ENCODE measurements around the gene DAP3. TPM values are rescaled to one million over a fixed set of nuclear protein-coding genes. Genes with fewer than 3 reads are reported as not detected.
"Not testable (repeated sequence)": the region's sequence is repeated elsewhere in the genome, so short reads cannot be mapped to it uniquely, and the experiment has no call there.

DAP3 gene
- total RNA-seq, 1 donor from 2014 or later: 88.3 TPM

- H3K36me3 Mint-ChIP-seq (ENCODE audit: unreplicated experiment): peaks cover 30% of the 10 kb centered on the region
- no peak overlapping the region for H3K4me3 Mint-ChIP-seq (ENCODE audit: unreplicated experiment)
Observed at GRCh38 chr1:155696524-155696923, 7.6 kb downstream of the DAP3 start.

GRCh38 chr1:155697046-155697445 lies 8.2 kb downstream of the DAP3 start:
- Mint-ChIP-seq H3K36me3 (ENCODE audit: unreplicated experiment) (peaks cover 30% of the 10 kb centered on the region), H3K4me3 (ENCODE audit: unreplicated experiment) (no peak overlapping the region), H3K9me3 (ENCODE audit: unreplicated experiment) (peaks cover 4% of the 10 kb centered on the region), H3K27ac (ENCODE audit: unreplicated experiment) (no peak overlapping the region), H3K27me3 (ENCODE audit: unreplicated experiment) (peaks cover 2% of the 10 kb centered on the region), H3K4me1 (ENCODE audit: low read depth, unreplicated experiment) (peaks cover 2% of the 10 kb centered on the region)
- DNase-seq: no peak
- no peak for TF ChIP-seq CTCF (IDR thresholded peaks at IDR 0.05; ENCODE audit: partially characterized antibody, unreplicated experiment)

More at GRCh38 chr1:155696524-155696923, 7.6 kb downstream of the DAP3 start:
- Mint-ChIP-seq H3K27me3 (ENCODE audit: unreplicated experiment) (peaks cover 2% of the 10 kb centered on the region), H3K27ac (ENCODE audit: unreplicated experiment) (no peak overlapping the region), H3K4me1 (ENCODE audit: low read depth, unreplicated experiment) (peaks cover 2% of the 10 kb centered on the region), H3K9me3 (ENCODE audit: unreplicated experiment) (peaks cover 4% of the 10 kb centered on the region)
- no peak for TF ChIP-seq CTCF (IDR thresholded peaks at IDR 0.05; ENCODE audit: partially characterized antibody, unreplicated experiment)
- DNase-seq: no peak

- not testable (repeated sequence) for H3K27ac Mint-ChIP-seq (ENCODE audit: unreplicated experiment); DNase-seq; H3K27me3 Mint-ChIP-seq (ENCODE audit: unreplicated experiment); H3K4me3 Mint-ChIP-seq (ENCODE audit: unreplicated experiment); H3K4me1 Mint-ChIP-seq (ENCODE audit: low read depth, unreplicated experiment); H3K9me3 Mint-ChIP-seq (ENCODE audit: unreplicated experiment)
- H3K36me3 Mint-ChIP-seq (ENCODE audit: unreplicated experiment): peaks cover 25% of the 10 kb centered on the region
Observed at GRCh38 chr1:155697616-155698015, 8.7 kb downstream of the DAP3 start.

- no peak for DNase-seq
- Mint-ChIP-seq H3K27ac (ENCODE audit: unreplicated experiment) (peak overlapping the region; percentile 48), H3K4me1 (ENCODE audit: low read depth, unreplicated experiment) (peaks cover 2% of the 10 kb centered on the region), H3K4me3 (ENCODE audit: unreplicated experiment) (no peak overlapping the region), H3K36me3 (ENCODE audit: unreplicated experiment) (peaks cover 23% of the 10 kb centered on the region), H3K27me3 (ENCODE audit: unreplicated experiment) (peaks cover 5% of the 10 kb centered on the region), H3K9me3 (ENCODE audit: unreplicated experiment) (peaks cover 4% of the 10 kb centered on the region)
- no peak for TF ChIP-seq CTCF (IDR thresholded peaks at IDR 0.05; ENCODE audit: partially characterized antibody, unreplicated experiment)
Observed at GRCh38 chr1:155698382-155699038, 9.6 kb downstream of the DAP3 start.

GRCh38 chr1:155699062-155699461 lies 10.2 kb downstream of the DAP3 start:
- not testable (repeated sequence) for H3K4me1 Mint-ChIP-seq (ENCODE audit: low read depth, unreplicated experiment); H3K9me3 Mint-ChIP-seq (ENCODE audit: unreplicated experiment); H3K4me3 Mint-ChIP-seq (ENCODE audit: unreplicated experiment); DNase-seq; H3K27me3 Mint-ChIP-seq (ENCODE audit: unreplicated experiment)
- Mint-ChIP-seq H3K36me3 (ENCODE audit: unreplicated experiment) (peaks cover 23% of the 10 kb centered on the region), H3K27ac (ENCODE audit: unreplicated experiment) (peak overlapping the region; percentile 48)

GRCh38 chr1:155701675-155702074 lies 12.8 kb downstream of the DAP3 start:
- not testable (repeated sequence) for H3K4me1 Mint-ChIP-seq (ENCODE audit: low read depth, unreplicated experiment); DNase-seq; H3K27me3 Mint-ChIP-seq (ENCODE audit: unreplicated experiment); H3K4me3 Mint-ChIP-seq (ENCODE audit: unreplicated experiment); H3K27ac Mint-ChIP-seq (ENCODE audit: unreplicated experiment); H3K9me3 Mint-ChIP-seq (ENCODE audit: unreplicated experiment)
- peaks cover 18% of the 10 kb centered on the region for H3K36me3 Mint-ChIP-seq (ENCODE audit: unreplicated experiment)

All from glutamatergic neuron (in vitro differentiated cells).